Measurements from ENCODE around the gene URM1.

Gene URM1

GRCh38 chr9:128349772-128350171, 21.4 kb upstream of the URM1 start:
- DNase-seq: no peak

GRCh38 chr9:128355451-128355850, 15.7 kb upstream of the URM1 start:
- DNase-seq: no peak

- DNase-seq: no peak
Observed at GRCh38 chr9:128358090-128358489, 13.1 kb upstream of the URM1 start.

GRCh38 chr9:128358861-128359260, 12.3 kb upstream of the URM1 start:
- no peak for DNase-seq

- no peak for DNase-seq
Observed at GRCh38 chr9:128360826-128361225, 10.3 kb upstream of the URM1 start.

GRCh38 chr9:128361296-128361985, 9.7 kb upstream of the URM1 start:
- no peak for DNase-seq

- peak; percentile 90 for DNase-seq
Observed at GRCh38 chr9:128361986-128362646, 9.1 kb upstream of the URM1 start.

- no peak for DNase-seq
Observed at GRCh38 chr9:128362774-128363173, 8.4 kb upstream of the URM1 start.

GRCh38 chr9:128365525-128365924, 5.6 kb upstream of the URM1 start:
- no peak for DNase-seq

GRCh38 chr9:128369024-128369706, 2.0 kb upstream of the URM1 start:
- no peak for DNase-seq

- no peak for DNase-seq
Observed at GRCh38 chr9:128370367-128370751, 815 bp upstream of the URM1 start.

GRCh38 chr9:128371630-128372117, 500 bp downstream of the URM1 start:
- DNase-seq: no peak

- DNase-seq: peak; percentile 60
Observed at GRCh38 chr9:128372188-128372641, 1.0 kb downstream of the URM1 start.

- DNase-seq: no peak
Observed at GRCh38 chr9:128372784-128373183, 1.6 kb downstream of the URM1 start.

GRCh38 chr9:128374221-128374675, 3.1 kb downstream of the URM1 start:
- peak; percentile 90 for DNase-seq

GRCh38 chr9:128375865-128376264, 4.7 kb downstream of the URM1 start:
- no peak for DNase-seq

- peak; percentile 63 for DNase-seq
Observed at GRCh38 chr9:128382261-128382660, 11.1 kb downstream of the URM1 start.

GRCh38 chr9:128383007-128383753, 12.0 kb downstream of the URM1 start:
- DNase-seq: peak; percentile 63

- DNase-seq: peak; percentile 80
Observed at GRCh38 chr9:128383791-128384190, 12.6 kb downstream of the URM1 start.

GRCh38 chr9:128384801-128385495, 13.8 kb downstream of the URM1 start:
- no peak for DNase-seq

GRCh38 chr9:128385496-128386460, 14.6 kb downstream of the URM1 start:
- DNase-seq: no peak
